ENCODE results near the gene ZNF595.
"Not testable (repeated sequence)": the region's sequence is repeated elsewhere in the genome, so short reads cannot be mapped to it uniquely, and the experiment has no call there.

Gene ZNF595

DNA sequence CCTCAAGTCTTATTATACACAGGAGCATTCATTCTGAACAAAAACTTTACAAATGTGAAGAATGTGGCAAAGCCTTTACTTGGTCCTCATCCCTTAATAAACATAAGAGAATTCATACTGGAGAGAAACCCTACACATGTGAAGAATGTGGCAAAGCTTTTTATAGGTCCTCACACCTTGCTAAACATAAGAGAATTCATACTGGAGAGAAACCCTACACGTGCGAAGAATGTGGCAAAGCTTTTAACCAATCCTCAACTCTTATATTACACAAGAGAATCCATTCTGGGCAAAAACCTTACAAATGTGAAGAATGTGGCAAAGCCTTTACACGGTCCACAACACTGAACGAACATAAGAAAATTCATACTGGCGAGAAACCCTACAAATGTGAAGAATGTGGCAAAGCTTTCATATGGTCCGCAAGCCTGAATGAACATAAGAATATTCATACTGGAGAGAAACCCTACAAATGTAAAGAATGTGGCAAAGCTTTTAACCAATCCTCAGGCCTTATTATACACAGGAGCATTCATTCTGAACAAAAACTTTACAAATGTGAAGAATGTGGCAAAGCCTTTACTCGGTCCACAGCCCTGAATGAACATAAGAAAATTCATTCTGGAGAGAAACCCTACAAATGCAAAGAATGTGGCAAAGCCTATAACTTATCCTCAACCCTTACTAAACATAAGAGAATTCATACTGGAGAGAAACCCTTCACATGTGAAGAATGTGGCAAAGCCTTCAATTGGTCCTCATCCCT is 33.6 kb downstream of the ZNF595 start:
- not testable (repeated sequence) for DNase-seq

DNA sequence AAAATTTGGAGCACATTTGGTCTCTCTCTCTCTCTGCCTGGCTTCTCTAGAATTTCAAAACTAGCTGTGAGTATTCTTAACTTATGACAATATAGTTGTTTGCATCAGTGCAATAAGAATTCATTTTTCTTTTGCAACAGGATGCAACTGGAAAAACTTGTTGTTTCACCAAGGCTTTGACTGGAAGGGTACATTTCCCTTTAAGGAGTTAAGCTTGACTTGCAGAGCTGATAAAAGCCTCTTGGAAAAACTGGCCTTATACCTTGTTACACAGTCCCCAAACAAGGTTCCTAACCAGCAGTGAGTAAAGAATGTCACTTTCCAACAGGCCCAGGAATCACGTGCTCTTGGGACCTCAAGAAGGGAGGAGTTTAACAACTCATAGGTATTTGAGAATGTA is 45.3 kb downstream of the ZNF595 start:
- DNase-seq = no peak

DNA sequence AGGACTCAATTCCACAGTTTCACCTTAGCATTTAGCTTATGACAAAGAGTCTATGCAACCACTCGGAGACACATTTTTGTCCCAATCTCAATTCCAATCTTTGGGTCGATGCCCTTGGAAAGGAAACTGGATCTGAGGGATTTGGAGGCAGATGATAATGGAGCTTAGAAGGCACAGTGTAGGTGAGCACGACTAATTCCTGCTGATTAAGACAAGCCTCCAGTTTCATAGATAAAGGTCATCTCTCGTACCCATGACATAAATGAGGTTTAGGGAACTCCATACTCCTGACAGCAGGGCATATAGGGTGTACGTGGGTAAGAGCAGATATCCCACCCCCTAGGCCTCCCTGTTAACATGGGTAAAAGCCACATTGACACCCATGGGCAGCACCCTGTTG is 46.7 kb downstream of the ZNF595 start:
- no peak for DNase-seq

DNA sequence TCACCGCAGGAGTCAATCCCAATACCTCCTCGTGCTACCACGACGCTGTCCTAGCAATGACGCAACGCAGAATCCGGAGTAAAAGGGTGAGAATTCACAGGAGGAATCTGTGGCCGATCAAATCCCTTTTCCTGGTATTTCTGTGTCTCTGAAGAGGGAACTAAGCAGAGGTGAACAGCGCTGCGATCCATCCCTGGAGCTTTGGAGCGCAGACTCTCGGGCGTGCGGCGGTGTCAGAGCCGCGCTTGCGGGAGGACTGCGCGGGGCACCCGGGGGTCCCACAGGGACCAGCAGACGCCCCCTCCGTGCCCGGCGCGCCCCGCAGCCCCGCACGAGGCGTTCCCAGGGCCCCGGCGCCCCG is 53.9 kb downstream of the ZNF595 start:
- DNase-seq = no peak

DNA sequence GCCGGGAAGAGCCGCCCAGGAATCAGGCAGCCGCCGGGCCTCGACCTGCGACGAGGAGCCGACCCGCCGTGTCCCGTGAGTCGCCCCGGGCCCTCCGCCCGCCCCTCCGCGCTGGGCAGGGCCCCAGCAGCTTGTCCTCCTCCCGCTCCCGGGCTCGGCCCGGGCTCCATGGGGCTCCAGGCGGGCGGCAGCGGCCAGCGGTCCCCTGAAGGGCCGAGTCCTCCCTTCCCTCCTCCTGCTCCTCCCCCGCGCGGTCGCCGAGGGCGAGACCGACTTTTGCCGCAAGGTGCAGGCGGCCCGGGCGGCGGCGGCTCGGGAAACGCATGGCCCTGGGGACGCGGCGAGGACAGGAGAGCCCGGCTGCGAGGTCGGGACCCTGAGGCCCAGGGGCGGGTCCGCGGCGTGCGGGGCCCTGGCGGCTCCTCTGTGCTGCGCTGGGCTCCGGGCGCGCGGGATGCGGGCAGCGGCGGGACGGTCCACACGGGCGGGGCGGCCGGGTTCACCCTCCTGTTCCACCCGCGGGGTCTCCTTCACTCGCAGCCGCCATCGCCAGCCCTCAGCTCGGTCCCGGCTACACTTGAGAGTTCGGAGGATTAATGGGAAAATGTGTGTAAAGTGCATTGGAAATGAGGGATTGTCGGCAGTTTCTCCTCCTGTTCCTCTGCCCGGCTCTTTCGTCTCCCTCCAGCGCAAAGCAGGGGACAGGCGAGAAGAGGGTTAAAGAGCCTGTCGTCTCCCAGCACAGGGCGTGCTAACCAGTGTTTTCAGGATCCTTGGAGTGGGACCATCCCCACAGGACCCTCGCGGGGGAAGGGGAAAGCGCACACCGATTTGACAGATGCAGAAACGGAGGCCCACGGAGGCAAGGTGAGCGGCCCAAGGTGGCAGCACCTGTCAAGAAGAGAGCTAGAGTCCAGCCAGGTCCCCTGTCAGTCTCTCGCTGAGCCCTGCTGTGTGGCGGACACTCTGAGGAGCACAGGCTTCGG is 54.6 kb downstream of the ZNF595 start:
- no peak for DNase-seq

DNA sequence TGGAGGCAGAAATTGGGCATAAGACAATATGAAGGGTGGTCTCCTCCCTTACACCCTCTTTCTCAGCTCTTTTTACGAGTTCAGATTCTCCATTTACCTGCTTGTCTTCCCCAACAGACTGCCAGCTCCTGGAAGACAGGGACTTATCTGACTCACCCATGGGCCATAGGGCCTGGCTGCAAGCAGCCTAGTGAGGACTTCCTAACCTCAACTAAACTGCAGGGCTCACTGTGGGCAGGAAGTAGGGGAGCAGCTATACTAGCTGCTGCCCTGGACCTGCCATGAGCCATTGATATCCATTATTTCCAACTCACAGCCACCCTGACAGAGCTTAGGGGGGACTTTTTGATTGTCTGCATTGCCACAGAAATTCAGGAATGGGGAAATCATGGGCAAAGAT is 59.6 kb downstream of the ZNF595 start:
- DNase-seq = no peak

DNA sequence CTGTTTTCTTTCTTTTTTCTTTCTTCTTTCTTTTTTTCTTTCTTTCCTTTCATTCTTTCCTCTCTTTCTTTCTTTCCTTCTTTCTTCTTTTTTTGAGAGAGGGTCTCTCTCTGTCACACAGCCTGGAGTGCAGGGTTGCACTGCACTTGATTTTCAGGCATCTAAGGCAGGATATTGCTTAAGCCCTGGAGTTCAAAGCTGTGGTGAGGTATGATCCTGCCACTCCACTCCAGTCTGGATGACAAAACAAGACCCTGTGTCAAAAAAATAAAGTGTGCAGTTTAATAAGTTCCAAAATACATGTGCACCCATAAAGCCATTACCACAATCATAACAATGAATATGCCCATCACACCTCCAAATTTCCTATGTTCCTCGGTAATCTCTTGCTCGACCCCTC is 60.6 kb downstream of the ZNF595 start:
- DNase-seq = no peak

DNA sequence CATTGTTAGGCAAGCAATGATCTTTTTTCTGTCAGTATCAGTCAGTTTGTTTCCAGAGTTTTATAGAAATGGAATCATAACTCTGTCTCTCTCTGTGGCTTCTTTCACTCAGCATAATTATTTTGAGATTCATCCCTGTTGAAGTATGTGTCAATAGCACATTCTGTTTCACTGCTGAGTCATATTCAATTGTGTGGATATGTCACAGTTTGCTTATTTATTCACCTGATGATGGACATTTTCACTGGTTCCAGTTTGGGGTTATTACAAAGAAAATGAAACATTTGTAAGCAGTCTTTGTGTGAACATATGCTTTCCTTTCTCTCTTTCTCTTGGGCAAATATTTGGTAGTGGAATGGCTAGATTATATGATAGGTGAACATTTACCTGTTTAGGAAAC is 61.0 kb downstream of the ZNF595 start:
- DNase-seq = no peak

DNA sequence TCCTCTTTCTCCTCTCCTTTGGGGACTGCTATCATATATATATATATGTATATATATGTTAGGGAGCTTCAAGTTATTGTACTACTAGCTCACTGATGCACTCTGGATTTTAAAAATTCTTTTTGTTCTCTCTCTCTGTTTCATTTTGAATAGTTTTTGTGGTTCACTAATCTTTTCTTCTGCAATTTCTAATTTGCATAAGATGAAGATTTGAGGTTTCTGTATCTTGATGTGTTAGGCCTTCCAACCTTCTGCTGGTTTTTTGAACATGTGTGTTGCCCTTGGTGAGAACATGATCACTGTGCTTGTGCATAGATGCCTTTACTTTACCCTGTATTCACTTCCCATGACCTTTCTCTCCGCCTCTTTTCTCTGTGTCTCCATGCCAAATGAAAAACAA is 63.4 kb downstream of the ZNF595 start:
- no peak for DNase-seq

DNA sequence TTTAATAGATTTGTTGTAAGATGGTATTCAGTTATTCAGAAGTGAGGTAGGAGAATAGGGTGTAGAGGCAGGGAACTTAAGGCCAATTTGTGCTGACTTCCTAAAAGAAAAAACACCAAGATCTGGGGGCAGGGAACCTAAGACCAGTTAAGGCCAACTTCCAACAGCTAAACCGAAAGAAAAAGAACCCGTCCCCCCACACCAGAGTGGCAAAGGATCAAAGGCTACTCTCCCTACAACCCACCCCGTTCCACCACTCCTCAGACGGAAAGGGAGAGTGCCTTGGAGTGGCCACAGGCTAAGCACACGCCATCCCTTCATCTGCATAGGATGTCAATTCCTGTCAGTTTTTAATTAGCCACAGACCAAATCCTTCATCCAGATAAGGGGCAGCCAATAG is 67.5 kb downstream of the ZNF595 start:
- no peak for DNase-seq

DNA sequence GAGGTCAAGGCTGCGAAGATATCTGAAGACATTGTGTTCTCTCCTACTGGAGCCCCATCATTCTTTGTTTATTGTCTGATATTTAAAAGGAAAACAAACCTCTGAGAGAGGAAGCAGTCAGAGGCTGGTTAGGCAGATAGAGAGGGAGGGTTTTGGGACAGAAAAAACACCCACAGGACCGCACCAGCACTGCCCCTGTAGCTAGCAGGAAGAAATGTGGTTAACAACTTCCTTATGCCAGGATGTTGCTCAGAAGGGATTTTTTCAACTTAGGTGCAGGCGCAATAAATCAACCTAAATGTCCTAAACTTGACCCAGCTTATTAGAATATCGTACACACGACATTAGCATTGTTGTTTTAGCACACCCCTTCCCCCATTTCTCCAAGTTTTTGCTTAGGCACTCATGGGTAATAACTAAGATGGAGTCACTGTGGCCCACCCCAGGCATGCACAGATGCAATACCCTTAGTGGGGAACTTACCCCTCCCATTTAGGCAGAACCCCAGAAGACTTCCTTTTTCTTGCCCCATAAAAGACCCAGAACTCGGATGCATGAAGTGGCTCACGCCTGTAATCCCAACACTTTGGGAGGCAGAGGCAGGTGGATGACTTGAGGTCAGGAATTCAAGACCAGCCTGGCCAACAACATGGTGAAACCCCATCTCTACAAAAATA is 68.4 kb downstream of the ZNF595 start:
- DNase-seq = no peak

DNA sequence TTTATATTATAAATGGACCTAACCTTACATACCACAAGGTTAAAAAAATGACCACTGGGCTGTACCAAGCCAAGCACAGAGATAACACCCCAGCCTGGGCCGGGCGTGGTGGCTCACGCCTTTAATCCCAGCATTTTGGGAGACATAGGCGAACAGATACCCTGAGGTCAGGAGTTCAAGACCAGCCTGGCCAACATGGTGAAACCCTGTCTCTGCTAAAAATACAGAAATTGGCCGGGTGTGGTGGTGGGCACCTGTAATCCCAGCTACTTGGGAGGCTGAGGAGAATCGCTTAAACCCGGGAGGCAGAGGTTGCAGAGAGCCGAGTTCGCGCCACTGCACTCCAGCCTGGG is 70.8 kb downstream of the ZNF595 start:
- DNase-seq = not testable (repeated sequence)

DNA sequence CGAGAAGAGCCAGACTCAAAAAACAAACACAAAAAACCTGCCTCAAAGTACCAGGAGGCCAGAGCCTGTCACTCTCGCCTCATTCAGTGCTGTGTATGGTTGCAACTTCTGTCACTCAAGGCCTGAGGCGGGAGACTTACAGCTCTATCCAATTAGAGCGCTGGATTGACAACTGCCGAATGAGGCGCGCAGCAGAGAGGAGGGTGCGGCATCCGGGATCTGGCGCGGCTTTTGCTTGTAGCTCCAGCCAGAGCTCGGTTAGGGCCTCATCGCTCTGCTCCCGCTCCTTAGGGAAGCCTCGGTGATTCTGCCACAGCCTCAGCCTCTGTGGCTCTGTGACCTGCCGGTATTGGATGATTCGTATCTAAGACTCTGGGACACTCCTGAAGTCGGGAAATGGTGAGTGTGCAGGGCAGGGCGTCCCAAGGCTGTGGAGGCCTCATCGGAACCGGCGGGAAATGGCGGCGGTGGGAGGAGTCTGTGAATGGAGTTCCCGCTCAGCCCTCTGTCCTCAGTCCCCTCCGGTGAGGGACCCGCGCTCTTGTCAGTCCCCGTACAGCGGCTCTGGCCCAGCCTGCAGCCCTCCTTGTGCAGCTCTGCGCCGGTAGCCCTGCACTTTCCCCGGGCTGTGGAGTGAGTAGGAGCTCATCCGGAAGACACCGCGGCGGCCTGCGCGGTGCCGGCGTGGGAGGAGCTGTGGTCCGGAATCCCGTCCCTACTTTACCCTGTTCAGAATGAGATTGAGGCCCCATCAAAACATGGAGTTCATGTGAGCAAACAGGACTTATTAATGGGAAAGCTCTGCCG is 71.4 kb downstream of the ZNF595 start, which contains the start of gene ZNF718:
TSS of gene ZNF718 (plus strand) at position 227 of the 807 bp plus-strand sequence. CDS start at position 397, 170 bp downstream.
- peak; percentile 98 for DNase-seq

DNA sequence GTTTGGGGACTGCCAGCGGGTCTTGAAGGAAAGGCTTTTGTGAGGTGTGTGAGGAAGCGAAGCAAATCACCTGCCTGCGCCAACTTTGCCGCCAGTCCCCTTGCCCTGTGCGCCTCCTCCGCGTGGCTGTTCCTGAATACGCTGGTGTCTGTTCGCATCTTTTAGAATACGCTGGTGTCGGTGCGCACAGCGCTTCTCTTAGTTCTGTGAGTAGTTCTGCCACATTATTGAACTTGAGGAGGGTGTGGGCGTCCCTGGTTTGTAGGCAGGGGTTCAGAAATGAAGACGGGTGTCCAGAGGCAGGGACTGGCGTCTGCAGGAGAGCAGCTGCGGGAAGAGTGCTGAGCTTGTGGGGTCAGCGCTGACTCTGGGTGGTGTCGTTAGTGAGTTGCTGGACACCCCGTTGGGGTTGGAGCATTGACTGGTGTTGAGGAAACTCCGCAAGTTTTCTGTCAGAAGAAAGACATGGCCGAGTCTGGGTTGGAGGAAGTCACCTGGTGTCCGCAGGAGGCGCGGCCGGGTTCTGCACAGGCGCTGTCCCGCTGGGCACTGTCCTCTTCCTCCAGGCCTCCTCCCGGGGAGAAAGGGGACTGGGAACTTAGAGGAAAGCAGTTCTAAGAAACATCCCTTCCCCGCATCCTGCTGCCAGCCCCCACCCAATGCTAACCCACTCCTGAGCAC is 72.1 kb downstream of the ZNF595 start:
- DNase-seq = peak; percentile 18

DNA sequence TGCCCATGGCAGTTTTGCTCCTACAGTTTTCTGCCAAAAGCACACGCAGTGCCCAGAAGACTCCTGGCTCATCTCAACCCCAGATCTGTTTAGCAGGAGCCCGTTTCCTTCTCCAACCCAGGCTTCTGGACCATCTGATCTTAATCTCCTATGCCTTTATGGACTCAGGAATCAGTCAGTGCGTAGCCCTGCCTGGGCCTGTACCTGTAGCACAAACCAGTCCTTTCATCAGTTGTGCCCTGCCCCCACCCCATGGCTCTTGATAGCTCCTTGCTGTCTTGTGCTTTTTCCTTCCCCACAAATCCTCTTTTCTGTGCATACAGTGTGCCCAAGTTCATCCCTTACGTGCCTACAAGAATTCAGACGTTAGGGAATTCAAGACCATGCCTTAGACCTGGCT is 72.7 kb downstream of the ZNF595 start:
- DNase-seq = no peak

DNA sequence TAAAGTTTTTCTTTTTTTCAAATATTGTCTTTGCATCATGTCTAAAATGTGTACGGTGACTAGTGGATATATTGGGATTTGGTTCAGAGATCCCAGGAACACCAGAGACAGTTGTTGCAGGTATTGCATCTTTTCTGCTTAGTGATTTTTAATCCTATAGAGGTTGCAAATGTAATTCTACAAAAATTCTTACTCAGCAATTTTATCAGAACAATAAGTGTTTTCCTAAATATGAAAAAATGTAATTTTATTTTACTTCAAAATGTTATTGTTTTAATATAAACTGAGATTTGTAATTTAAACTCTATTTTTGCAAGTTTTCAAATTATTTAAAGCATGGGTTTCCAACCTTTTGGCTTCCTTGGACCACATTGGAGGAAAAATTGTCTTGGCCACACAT is 79.4 kb downstream of the ZNF595 start:
- DNase-seq = no peak

All from fibroblast of skin of right biceps (primary cell).